ENCODE measurements around the gene PDE11A.

DNA sequence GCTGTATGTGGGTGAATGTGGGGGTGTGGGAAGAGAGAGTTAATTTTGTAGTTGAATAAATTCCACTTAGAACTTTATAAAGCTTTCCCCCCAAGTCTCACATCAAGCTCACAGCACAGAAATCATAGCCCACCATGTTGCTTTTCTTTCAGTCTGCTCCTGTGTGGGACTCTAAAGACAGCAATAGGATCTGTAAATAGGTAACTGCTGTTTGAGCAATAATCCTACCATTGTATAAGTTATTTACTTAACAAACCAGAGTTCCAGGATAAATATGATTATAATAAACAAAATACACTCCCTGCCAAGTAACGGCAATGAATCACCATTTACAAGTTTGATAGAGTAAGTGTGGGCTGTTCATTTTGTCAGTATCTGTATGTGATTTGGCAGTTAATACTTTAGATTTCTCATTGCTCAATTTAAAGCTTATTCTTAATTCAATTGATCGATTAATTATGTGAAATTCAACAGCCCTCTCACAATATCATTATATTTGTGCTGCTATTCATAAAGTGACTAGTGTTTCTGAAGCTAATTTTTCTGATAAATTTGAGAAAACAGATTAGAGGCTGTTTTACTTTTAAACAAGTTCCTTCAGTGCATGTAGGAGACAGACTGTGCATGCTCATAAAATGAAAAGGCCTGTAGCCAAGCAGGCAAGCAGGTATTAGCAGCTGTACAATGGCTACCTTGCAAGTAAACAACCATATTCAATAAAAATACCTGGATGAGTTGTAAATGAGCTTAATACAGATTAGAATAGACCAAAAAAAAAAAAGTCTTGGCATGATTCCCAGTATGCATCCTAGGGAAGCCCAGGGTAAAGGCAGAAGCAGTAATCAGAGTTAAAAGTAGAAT lies 142.7 kb downstream of the PDE11A start:
- no peak for TF ChIP-seq GABPA (IDR thresholded peaks at IDR 0.05 in 1 of 2, conservative IDR thresholded peaks at IDR 0.05 in 1 of 2)
- TF ChIP-seq, protein P1, sequence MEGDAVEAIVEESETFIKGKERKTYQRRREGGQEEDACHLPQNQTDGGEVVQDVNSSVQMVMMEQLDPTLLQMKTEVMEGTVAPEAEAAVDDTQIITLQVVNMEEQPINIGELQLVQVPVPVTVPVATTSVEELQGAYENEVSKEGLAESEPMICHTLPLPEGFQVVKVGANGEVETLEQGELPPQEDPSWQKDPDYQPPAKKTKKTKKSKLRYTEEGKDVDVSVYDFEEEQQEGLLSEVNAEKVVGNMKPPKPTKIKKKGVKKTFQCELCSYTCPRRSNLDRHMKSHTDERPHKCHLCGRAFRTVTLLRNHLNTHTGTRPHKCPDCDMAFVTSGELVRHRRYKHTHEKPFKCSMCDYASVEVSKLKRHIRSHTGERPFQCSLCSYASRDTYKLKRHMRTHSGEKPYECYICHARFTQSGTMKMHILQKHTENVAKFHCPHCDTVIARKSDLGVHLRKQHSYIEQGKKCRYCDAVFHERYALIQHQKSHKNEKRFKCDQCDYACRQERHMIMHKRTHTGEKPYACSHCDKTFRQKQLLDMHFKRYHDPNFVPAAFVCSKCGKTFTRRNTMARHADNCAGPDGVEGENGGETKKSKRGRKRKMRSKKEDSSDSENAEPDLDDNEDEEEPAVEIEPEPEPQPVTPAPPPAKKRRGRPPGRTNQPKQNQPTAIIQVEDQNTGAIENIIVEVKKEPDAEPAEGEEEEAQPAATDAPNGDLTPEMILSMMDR (IDR thresholded peaks at IDR 0.05; ENCODE audit: low read depth, low read length, missing input control) = no peak
- TF ChIP-seq FOXA1 (IDR thresholded peaks at IDR 0.05) = no peak
